Suprapubic skin (tissue), 3 donors: ENCODE measurements around the gene LCA5.

Experiments
- POLR2A ChIP-seq, 2 donors: fragments of 450-650 bp; IDR thresholded peaks; one replicate each; pipeline ENCODE4 v1.6.1; 2017; ENCODE audit warnings: antibody characterized with exemption in 2 of 2, mild to moderate bottlenecking in 2 of 2, moderate library complexity in 2 of 2
- TF ChIP-seq, protein P1 (sequence below), 2 donors: fragments of 200-600 bp in 1 of 2; fragments of 450-650 bp in 1 of 2; sonication (generic) in 1 of 2; IDR thresholded peaks; one replicate each; pipeline ENCODE4 v1.5.1; 2016 to 2019; ENCODE audit warnings: antibody characterized with exemption in 2 of 2, mild to moderate bottlenecking in 1 of 2, moderate library complexity in 1 of 2

DNA sequence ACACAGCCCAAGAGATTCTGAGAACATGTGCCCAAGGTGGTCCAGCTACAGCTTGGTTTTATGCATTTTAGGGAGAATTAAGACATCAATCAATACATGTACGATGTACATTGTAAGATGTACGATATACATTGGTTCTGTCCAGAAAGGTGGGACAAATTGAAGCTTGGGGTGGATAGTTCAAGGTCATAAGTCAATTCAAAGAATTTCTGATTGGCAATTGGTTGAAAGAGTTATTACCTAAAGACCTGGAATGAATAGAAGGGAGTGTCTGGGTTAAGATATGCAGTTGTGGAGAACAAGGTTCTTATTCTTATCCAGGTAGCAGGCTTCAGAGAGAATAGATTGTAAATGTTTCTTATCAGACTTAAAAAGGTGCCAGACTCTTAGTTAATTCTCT, 31.8 kb upstream of the LCA5 start:
- TF ChIP-seq, protein P1, sequence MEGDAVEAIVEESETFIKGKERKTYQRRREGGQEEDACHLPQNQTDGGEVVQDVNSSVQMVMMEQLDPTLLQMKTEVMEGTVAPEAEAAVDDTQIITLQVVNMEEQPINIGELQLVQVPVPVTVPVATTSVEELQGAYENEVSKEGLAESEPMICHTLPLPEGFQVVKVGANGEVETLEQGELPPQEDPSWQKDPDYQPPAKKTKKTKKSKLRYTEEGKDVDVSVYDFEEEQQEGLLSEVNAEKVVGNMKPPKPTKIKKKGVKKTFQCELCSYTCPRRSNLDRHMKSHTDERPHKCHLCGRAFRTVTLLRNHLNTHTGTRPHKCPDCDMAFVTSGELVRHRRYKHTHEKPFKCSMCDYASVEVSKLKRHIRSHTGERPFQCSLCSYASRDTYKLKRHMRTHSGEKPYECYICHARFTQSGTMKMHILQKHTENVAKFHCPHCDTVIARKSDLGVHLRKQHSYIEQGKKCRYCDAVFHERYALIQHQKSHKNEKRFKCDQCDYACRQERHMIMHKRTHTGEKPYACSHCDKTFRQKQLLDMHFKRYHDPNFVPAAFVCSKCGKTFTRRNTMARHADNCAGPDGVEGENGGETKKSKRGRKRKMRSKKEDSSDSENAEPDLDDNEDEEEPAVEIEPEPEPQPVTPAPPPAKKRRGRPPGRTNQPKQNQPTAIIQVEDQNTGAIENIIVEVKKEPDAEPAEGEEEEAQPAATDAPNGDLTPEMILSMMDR (IDR thresholded peaks at IDR 0.05): no peak
- TF ChIP-seq POLR2A (IDR thresholded peaks at IDR 0.05): no peak
